Measurements from ENCODE around the gene A2ML1.

DNA sequence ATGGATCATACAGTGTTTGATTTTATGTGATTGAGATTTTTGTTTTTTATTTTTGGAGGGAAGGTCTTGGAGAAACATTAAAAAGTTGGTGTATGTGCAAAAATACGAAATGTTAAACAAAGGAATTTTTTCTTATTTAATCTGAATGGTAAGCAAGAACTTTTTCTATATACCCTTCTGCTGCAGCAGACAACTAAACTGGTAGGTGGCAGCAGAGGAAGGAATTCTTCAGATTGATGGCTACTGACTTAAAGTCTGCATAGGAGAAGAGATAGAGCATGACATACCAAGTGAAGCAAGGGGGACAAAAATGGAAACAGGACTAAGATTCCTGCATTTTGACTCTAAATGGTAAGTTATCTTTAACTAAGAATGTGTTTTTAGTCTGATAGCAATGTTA lies 42.0 kb upstream of the A2ML1 start:
- TF ChIP-seq, protein P1, sequence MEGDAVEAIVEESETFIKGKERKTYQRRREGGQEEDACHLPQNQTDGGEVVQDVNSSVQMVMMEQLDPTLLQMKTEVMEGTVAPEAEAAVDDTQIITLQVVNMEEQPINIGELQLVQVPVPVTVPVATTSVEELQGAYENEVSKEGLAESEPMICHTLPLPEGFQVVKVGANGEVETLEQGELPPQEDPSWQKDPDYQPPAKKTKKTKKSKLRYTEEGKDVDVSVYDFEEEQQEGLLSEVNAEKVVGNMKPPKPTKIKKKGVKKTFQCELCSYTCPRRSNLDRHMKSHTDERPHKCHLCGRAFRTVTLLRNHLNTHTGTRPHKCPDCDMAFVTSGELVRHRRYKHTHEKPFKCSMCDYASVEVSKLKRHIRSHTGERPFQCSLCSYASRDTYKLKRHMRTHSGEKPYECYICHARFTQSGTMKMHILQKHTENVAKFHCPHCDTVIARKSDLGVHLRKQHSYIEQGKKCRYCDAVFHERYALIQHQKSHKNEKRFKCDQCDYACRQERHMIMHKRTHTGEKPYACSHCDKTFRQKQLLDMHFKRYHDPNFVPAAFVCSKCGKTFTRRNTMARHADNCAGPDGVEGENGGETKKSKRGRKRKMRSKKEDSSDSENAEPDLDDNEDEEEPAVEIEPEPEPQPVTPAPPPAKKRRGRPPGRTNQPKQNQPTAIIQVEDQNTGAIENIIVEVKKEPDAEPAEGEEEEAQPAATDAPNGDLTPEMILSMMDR (conservative IDR thresholded peaks at IDR 0.05 in 1 of 2, IDR thresholded peaks at IDR 0.05 in 1 of 2; ENCODE audit: low read depth in 1 of 2, low read length in 2 of 2): peak; percentile 32 to 55
- TF ChIP-seq EZH2 (IDR thresholded peaks at IDR 0.05; ENCODE audit: low read length, missing control alignments): no peak

All from fibroblast of lung (primary cell).